Stomach (tissue), 4 donors: ENCODE data around the gene LRRC70.

Experiments
- POLR2A ChIP-seq, 4 donors: fragments of 450-650 bp; IDR thresholded peaks; one replicate each; pipeline ENCODE4 v1.6.1; 2016; ENCODE audit warnings: antibody characterized with exemption in 4 of 4, control low read depth in 2 of 4, mild to moderate bottlenecking in 1 of 4, moderate library complexity in 1 of 4
- POLR2AphosphoS5 ChIP-seq, 3 donors: sonication (generic); formaldehyde crosslinking; IDR thresholded peaks; one replicate each; pipeline ENCODE4 v1.6.1; 2016; ENCODE audit warnings: antibody characterized with exemption in 3 of 3
- TF ChIP-seq, protein P1 (sequence below), 7 experiments: fragments of 450-650 bp in 4 of 7; fragments of 200-600 bp in 3 of 7; sonication (generic) in 3 of 7; IDR thresholded peaks; one replicate each; pipeline ENCODE4 v1.5.1; 2016 to 2019; ENCODE audit warnings: antibody characterized with exemption in 7 of 7, control low read depth in 2 of 7, mild to moderate bottlenecking in 1 of 7

DNA sequence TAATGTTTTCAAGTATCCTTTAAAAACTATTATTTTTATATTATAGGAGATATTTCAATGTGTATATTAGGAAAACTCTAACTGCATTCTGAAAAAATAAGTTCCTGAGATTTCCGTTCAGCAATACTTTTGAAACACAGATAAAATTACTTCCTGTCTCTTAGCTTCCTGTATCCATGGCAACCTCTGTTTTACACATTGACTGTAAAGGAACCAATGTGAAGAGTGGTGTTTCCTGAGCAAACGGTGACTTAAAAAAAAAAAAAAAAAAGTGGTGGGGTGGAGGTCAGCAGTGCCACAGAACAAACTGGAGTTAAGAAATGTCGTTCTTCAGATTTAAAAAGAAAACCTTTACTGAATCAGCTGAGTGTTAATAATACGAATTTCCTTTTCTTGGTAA, at the start of gene LRRC70:
- TF ChIP-seq, protein P1, sequence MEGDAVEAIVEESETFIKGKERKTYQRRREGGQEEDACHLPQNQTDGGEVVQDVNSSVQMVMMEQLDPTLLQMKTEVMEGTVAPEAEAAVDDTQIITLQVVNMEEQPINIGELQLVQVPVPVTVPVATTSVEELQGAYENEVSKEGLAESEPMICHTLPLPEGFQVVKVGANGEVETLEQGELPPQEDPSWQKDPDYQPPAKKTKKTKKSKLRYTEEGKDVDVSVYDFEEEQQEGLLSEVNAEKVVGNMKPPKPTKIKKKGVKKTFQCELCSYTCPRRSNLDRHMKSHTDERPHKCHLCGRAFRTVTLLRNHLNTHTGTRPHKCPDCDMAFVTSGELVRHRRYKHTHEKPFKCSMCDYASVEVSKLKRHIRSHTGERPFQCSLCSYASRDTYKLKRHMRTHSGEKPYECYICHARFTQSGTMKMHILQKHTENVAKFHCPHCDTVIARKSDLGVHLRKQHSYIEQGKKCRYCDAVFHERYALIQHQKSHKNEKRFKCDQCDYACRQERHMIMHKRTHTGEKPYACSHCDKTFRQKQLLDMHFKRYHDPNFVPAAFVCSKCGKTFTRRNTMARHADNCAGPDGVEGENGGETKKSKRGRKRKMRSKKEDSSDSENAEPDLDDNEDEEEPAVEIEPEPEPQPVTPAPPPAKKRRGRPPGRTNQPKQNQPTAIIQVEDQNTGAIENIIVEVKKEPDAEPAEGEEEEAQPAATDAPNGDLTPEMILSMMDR (IDR thresholded peaks at IDR 0.05) = no peak
- TF ChIP-seq POLR2AphosphoS5 (IDR thresholded peaks at IDR 0.05) (no peak), POLR2A (IDR thresholded peaks at IDR 0.05) (no peak)
